Activated T-cell treated with anti-CD3 and anti-CD28 coated beads, Interleukin-2, amount 50 U/mL, for 4 hours (primary cell): Measurements from ENCODE around the gene IL21R. TPM values are rescaled to one million over a fixed set of nuclear protein-coding genes. Genes with fewer than 3 reads are reported as not detected.

Source experiments
- ATAC-seq, 2 donors: fragments of 200-7000 bp; cut with Tn5 transposase; one replicate each; pipeline ENCODE4 v1.10.0; 2021
- DNase-seq: peaks from one replicate; pipeline ENCODE4 v3.0.0-alpha.2; 2020
- H3K27me3 Mint-ChIP-seq: one replicate; pipeline ENCODE4 v1.8.0; 2021; ENCODE audit warnings: low read depth, mixed read lengths
- H3K36me3 Mint-ChIP-seq: one replicate; pipeline ENCODE4 v1.8.0; 2022; ENCODE audit warnings: mixed read lengths; ENCODE audit not compliant: insufficient read depth
- H3K4me1 Mint-ChIP-seq: one replicate; pipeline ENCODE4 v1.8.0; 2021; ENCODE audit warnings: low read depth, mixed read lengths
- H3K4me3 Mint-ChIP-seq: one replicate; pipeline ENCODE4 v1.8.0; 2021; ENCODE audit warnings: mild to moderate bottlenecking, moderate library complexity, mixed read lengths
- H3K9me3 Mint-ChIP-seq: one replicate; pipeline ENCODE4 v1.8.0; 2021; ENCODE audit warnings: mixed read lengths
- total RNA-seq, 3 donors: library from RNA; stranded (reverse); gene quantifications; one replicate each; pipeline ENCODE4 v1.2.1, GENCODE V29; 2021

IL21R gene
- total RNA-seq, 3 donors from 2014 or later, result 90.7 to 94.9 (median 91.4) TPM

DNA sequence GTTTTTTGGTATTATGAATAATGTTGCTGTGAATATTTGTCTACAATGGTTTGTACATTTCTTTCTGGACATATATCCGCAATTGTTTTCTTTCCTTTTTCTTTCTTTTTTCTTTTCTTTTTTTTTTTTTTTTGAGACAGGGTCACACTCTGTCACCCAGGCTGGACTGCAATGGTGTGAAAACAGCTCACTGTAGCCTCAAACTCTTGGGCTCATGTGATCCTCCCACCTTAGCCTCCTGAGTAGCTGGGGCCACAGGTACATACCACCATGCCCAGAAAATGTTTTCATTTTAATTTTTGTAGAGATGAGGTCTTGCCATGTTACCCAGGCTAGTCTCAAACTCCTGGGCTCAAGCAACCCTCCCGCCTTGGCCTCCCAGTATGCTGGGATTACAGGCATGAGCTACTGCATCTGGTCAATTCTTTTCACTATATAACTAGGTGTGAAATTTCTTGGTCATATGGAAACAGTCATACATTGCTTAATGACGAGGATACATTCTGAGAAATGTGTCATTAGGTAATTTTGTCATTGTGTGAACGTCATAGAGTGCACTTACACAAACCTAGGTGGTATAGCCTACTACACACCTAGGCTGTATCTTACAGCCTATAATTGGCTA, 15.2 kb downstream of the IL21R start:
- ATAC-seq, result peak; percentile 81 to 88
- peaks cover 25% of the 10 kb centered on the region for H3K9me3 Mint-ChIP-seq
- DNase-seq, result no peak
- no peaks in the 10 kb centered on the region for H3K27me3 Mint-ChIP-seq
- no peak overlapping the region for H3K4me3 Mint-ChIP-seq
- peaks cover 59% of the 10 kb centered on the region for H3K36me3 Mint-ChIP-seq
- peaks cover 48% of the 10 kb centered on the region for H3K4me1 Mint-ChIP-seq

GRCh38 chr16:27421961-27422740, 20.2 kb downstream of the IL21R start:
- no peak for ATAC-seq
- no peak for DNase-seq
- H3K36me3 Mint-ChIP-seq, result peaks cover 61% of the 10 kb centered on the region
- no peak overlapping the region for H3K4me3 Mint-ChIP-seq
- peaks cover 46% of the 10 kb centered on the region for H3K4me1 Mint-ChIP-seq
- no peaks in the 10 kb centered on the region for H3K27me3 Mint-ChIP-seq
- H3K9me3 Mint-ChIP-seq, result peaks cover 15% of the 10 kb centered on the region

- peaks cover 61% of the 10 kb centered on the region for H3K36me3 Mint-ChIP-seq
- H3K4me3 Mint-ChIP-seq, result no peak overlapping the region
- DNase-seq, result peak; percentile 4
- ATAC-seq, result no peak
- H3K27me3 Mint-ChIP-seq, result no peaks in the 10 kb centered on the region
- peaks cover 15% of the 10 kb centered on the region for H3K9me3 Mint-ChIP-seq
- peaks cover 56% of the 10 kb centered on the region for H3K4me1 Mint-ChIP-seq
These were observed 23.0 kb downstream of the IL21R start for GRCh38 chr16:27424772-27425498.

DNA sequence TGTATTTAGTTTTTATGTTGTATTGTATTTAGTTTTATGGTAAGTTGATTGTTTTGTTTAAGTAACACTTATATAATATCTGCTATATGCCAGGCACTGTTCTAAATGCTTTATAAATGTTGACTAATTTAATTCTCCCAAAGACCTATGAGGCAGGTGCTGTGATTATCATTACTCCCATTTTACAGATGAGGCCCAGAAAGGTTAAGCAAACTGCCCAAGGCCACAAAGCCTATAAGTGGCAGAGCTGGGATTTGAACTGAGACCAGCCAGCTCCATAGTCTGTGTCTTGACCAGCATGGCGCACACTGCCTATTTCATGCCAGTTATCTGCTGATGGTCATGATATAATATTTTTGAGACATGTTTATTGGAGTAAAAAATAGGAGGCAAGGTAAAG, 24.0 kb downstream of the IL21R start:
- H3K4me3 Mint-ChIP-seq, result no peak overlapping the region

GRCh38 chr16:27426423-27427408, 24.7 kb downstream of the IL21R start:
- Mint-ChIP-seq H3K36me3 (peaks cover 54% of the 10 kb centered on the region), H3K27me3 (no peaks in the 10 kb centered on the region), H3K9me3 (peaks cover 7% of the 10 kb centered on the region), H3K4me1 (peaks cover 64% of the 10 kb centered on the region), H3K4me3 (peak overlapping the region; percentile 37)
- DNase-seq, result peak; percentile 74
- peak; percentile 95 for ATAC-seq

More for the DNA sequence above, 24.0 kb downstream of the IL21R start:
- ATAC-seq, result no peak
- H3K36me3 Mint-ChIP-seq, result peaks cover 57% of the 10 kb centered on the region
- no peak for DNase-seq
- no peaks in the 10 kb centered on the region for H3K27me3 Mint-ChIP-seq
- peaks cover 60% of the 10 kb centered on the region for H3K4me1 Mint-ChIP-seq
- H3K9me3 Mint-ChIP-seq, result peaks cover 8% of the 10 kb centered on the region

GRCh38 chr16:27427538-27427937, 25.6 kb downstream of the IL21R start:
- H3K27me3 Mint-ChIP-seq, result no peaks in the 10 kb centered on the region
- H3K4me1 Mint-ChIP-seq, result peaks cover 65% of the 10 kb centered on the region
- H3K9me3 Mint-ChIP-seq, result no peaks in the 10 kb centered on the region
- no peak for ATAC-seq
- H3K4me3 Mint-ChIP-seq, result no peak overlapping the region
- peak; percentile 3 for DNase-seq
- peaks cover 52% of the 10 kb centered on the region for H3K36me3 Mint-ChIP-seq

DNA sequence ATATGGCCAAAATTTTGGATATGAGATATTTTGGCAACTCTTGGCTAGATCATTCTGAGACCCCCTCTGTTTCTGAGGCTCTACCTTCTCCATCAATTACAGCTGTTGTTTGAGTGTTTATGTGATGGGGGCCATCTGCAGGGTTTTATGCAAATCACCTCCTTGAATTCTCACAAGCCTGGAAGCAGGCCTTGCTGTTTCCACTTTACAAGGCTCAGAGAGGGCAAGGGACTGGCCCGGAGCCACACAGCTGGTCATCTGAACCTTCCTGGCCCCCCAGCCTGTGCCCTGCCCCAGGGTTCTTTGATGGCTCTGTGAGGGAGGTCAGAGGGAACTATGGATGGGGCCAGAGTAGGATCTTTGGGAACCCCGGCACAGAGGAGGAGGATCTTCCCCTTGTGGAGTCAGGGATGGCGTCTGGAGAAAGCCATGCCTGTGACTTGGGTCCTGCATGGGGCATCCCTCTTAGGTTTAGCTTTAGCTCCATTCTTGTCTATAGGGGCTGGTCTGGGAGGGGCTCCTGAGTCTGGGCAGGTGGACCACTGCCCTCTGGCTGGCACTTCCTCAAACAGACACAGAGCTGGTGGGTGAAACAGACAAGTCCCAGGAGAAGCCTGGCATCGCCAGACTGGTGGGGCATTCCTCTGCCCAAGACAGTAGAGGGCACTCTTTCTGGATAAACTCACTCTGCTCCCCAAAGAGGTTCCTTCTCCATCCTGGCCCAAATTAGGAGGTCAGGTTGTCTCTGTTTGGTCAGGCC, 26.2 kb downstream of the IL21R start:
- Mint-ChIP-seq H3K36me3 (peaks cover 51% of the 10 kb centered on the region), H3K27me3 (no peaks in the 10 kb centered on the region), H3K4me1 (peaks cover 70% of the 10 kb centered on the region), H3K9me3 (no peaks in the 10 kb centered on the region), H3K4me3 (no peak overlapping the region)
- ATAC-seq (no peak), DNase-seq (peak; percentile 3)

- H3K36me3 Mint-ChIP-seq, result peaks cover 47% of the 10 kb centered on the region
- H3K4me3 Mint-ChIP-seq, result no peak overlapping the region
- no peaks in the 10 kb centered on the region for H3K9me3 Mint-ChIP-seq
- peaks cover 59% of the 10 kb centered on the region for H3K4me1 Mint-ChIP-seq
- ATAC-seq (no peak), DNase-seq (peak; percentile 4)
- H3K27me3 Mint-ChIP-seq, result no peaks in the 10 kb centered on the region
These were observed 27.4 kb downstream of the IL21R start for GRCh38 chr16:27429330-27429871.

DNA sequence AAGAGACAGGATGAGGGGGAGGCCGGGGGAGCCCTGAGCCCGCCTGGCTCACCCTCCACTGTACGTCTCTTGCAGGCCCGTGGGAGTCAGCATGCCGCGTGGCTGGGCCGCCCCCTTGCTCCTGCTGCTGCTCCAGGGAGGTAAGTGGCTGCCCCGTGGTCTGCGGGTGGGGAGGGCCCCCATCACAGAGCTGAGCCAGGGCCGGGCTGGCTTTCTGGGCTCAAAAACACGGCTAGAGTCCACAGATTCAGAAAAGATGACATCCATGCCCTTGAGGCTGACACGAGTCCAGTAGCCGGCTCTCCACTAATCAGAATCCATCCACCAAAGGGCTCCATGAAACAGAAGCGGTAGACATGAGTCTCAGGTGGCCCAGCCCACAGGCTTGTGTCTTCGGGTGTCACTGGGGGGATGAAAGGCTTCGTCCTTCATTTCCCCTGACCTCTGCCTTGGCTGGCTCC, 28.0 kb downstream of the IL21R start:
- H3K4me1 Mint-ChIP-seq, result peaks cover 54% of the 10 kb centered on the region
- ATAC-seq (no peak), DNase-seq (peak; percentile 5)
- no peaks in the 10 kb centered on the region for H3K9me3 Mint-ChIP-seq
- H3K27me3 Mint-ChIP-seq, result no peaks in the 10 kb centered on the region
- peaks cover 44% of the 10 kb centered on the region for H3K36me3 Mint-ChIP-seq
- H3K4me3 Mint-ChIP-seq, result no peak overlapping the region

- H3K27me3 Mint-ChIP-seq, result no peaks in the 10 kb centered on the region
- no peaks in the 10 kb centered on the region for H3K9me3 Mint-ChIP-seq
- DNase-seq (no peak), ATAC-seq (no peak)
- peaks cover 40% of the 10 kb centered on the region for H3K36me3 Mint-ChIP-seq
- H3K4me1 Mint-ChIP-seq, result peaks cover 49% of the 10 kb centered on the region
- H3K4me3 Mint-ChIP-seq, result no peak overlapping the region
These were observed 28.5 kb downstream of the IL21R start for GRCh38 chr16:27430512-27430911.

DNA sequence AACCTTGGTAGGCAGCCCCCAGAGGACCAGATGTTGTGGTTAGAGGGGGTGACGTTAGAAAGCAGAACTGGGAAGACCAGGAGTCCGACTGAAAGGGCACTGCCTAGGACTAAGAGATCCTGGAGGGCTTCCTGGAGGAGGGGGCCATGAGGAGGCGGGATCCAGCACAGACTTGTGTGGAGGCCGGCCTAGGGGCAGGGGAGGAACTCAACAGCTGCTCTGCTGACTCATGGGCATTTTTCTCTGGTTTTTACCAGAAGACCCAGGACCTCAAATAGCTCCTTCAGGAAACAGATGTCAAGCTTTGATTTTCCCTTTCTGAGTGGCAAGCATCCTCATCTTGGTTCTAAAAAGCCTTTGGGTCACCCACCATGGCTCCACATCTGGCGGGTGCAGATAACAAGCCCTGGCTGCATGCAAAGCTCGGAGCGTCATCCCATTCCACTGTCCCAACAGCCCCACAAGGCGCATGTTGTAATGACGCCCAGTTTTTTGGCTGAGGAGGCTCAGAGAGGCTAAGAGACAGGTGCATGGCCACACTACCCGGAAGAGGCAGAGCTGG, 29.0 kb downstream of the IL21R start:
- peak; percentile 8 for DNase-seq
- ATAC-seq, result peak in 1 of 2 donors; percentile 15
- no peak overlapping the region for H3K4me3 Mint-ChIP-seq
- no peaks in the 10 kb centered on the region for H3K27me3 Mint-ChIP-seq
- peaks cover 45% of the 10 kb centered on the region for H3K4me1 Mint-ChIP-seq
- peaks cover 42% of the 10 kb centered on the region for H3K36me3 Mint-ChIP-seq
- no peaks in the 10 kb centered on the region for H3K9me3 Mint-ChIP-seq

- H3K36me3 Mint-ChIP-seq, result peaks cover 38% of the 10 kb centered on the region
- DNase-seq, result peak; percentile 6
These were observed 30.0 kb downstream of the IL21R start for GRCh38 chr16:27431773-27432532.

More at GRCh38 chr16:27431773-27432532, 30.0 kb downstream of the IL21R start:
- Mint-ChIP-seq H3K27me3 (no peaks in the 10 kb centered on the region), H3K4me3 (no peak overlapping the region), H3K4me1 (peaks cover 35% of the 10 kb centered on the region), H3K9me3 (no peaks in the 10 kb centered on the region)
- peak; percentile 68 to 74 for ATAC-seq
